HG03575 (cell line): ENCODE data around the gene AMELX.

Experiments used
- ATAC-seq: cut with Tn5 transposase; IDR thresholded peaks from one replicate; pipeline ENCODE4 v1.9.1; 2021; ENCODE audit not compliant: unreplicated experiment, insufficient number of reproducible peaks, low FRiP score; ENCODE audit errors: extremely low read depth

AMELX gene

GRCh38 chrX:11298600-11298999, 5.4 kb downstream of the AMELX start:
- no peak for ATAC-seq

GRCh38 chrX:11304829-11305228, 11.6 kb downstream of the AMELX start:
- ATAC-seq = no peak

GRCh38 chrX:11305641-11306040, 12.4 kb downstream of the AMELX start:
- ATAC-seq = no peak

- ATAC-seq = no peak
Measured at GRCh38 chrX:11309220-11309619, 16.0 kb downstream of the AMELX start.

- no peak for ATAC-seq
Measured at GRCh38 chrX:11311706-11312105, 18.5 kb downstream of the AMELX start.

GRCh38 chrX:11319806-11320520, 26.8 kb downstream of the AMELX start:
- no peak for ATAC-seq

GRCh38 chrX:11321986-11322385, 28.8 kb downstream of the AMELX start:
- ATAC-seq = no peak

GRCh38 chrX:11328134-11328533, 34.9 kb downstream of the AMELX start:
- ATAC-seq = no peak

- ATAC-seq = no peak
Measured at GRCh38 chrX:11329021-11329420, 35.8 kb downstream of the AMELX start.

GRCh38 chrX:11331788-11332187, 38.6 kb downstream of the AMELX start:
- no peak for ATAC-seq

GRCh38 chrX:11334165-11334564, 41.0 kb downstream of the AMELX start:
- ATAC-seq = no peak

GRCh38 chrX:11336201-11336600, 43.0 kb downstream of the AMELX start:
- no peak for ATAC-seq

GRCh38 chrX:11337292-11338009, 44.2 kb downstream of the AMELX start:
- ATAC-seq = no peak

- peak; percentile 73 for ATAC-seq
Measured at GRCh38 chrX:11341274-11342201, 48.3 kb downstream of the AMELX start.

- no peak for ATAC-seq
Measured at GRCh38 chrX:11342673-11343072, 49.5 kb downstream of the AMELX start.

GRCh38 chrX:11346121-11346682, 53.0 kb downstream of the AMELX start:
- ATAC-seq = no peak

GRCh38 chrX:11347300-11347699, 54.1 kb downstream of the AMELX start:
- ATAC-seq = no peak

- no peak for ATAC-seq
Measured at GRCh38 chrX:11349020-11349419, 55.8 kb downstream of the AMELX start.

GRCh38 chrX:11349661-11350337, 56.6 kb downstream of the AMELX start:
- ATAC-seq = no peak
